HG02981 (cell line): ENCODE measurements around the gene GPS2.

ENCODE experiments used
- ATAC-seq: cut with Tn5 transposase; IDR thresholded peaks from one replicate; pipeline ENCODE4 v1.9.1; 2021; ENCODE audit warnings: mild to moderate bottlenecking, moderate library complexity; ENCODE audit not compliant: unreplicated experiment

Gene GPS2

GRCh38 chr17:7318121-7318860 is 3.1 kb upstream of the GPS2 start:
- ATAC-seq: no peak

- ATAC-seq: no peak
These were observed 2.1 kb upstream of the GPS2 start for GRCh38 chr17:7317161-7317803.

GRCh38 chr17:7315570-7316235 is 543 bp upstream of the GPS2 start:
- no peak for ATAC-seq

- no peak for ATAC-seq
These were observed 1.1 kb downstream of the GPS2 start for GRCh38 chr17:7313890-7314718.

GRCh38 chr17:7313088-7313889 is 1.9 kb downstream of the GPS2 start:
- no peak for ATAC-seq

- no peak for ATAC-seq
These were observed 2.6 kb downstream of the GPS2 start for GRCh38 chr17:7312432-7313087.

- no peak for ATAC-seq
These were observed 4.0 kb downstream of the GPS2 start for GRCh38 chr17:7311110-7311705.

- no peak for ATAC-seq
These were observed 5.5 kb downstream of the GPS2 start for GRCh38 chr17:7309628-7310027.

GRCh38 chr17:7308625-7309433 is 6.3 kb downstream of the GPS2 start:
- ATAC-seq: no peak

- no peak for ATAC-seq
These were observed 7.2 kb downstream of the GPS2 start for GRCh38 chr17:7307686-7308624.

GRCh38 chr17:7306911-7307685 is 8.1 kb downstream of the GPS2 start, which contains the start of gene EIF5A:
EIF5A (plus strand) TSS chr17:7307628; CDS start chr17:7309636, 2,008 bp downstream.
- ATAC-seq: peak; percentile 60

GRCh38 chr17:7304179-7304578 is 11.0 kb downstream of the GPS2 start:
- ATAC-seq: no peak

- ATAC-seq: no peak
These were observed 18.8 kb downstream of the GPS2 start for GRCh38 chr17:7296189-7296861.

GRCh38 chr17:7295230-7296180 is 19.7 kb downstream of the GPS2 start:
- no peak for ATAC-seq

- no peak for ATAC-seq
These were observed 20.5 kb downstream of the GPS2 start, which contains the start of gene YBX2 for GRCh38 chr17:7294614-7295153. YBX2 (minus strand) TSS chr17:7294639; CDS start chr17:7294500, 139 bp downstream.
